Right atrium auricular region (tissue), 2 donors: ENCODE results near the gene ADPRHL1. TPM values are rescaled to one million over a fixed set of nuclear protein-coding genes. Genes with fewer than 3 reads are reported as not detected.

Experiments
- DNase-seq: peaks from one replicate; pipeline ENCODE4 v3.0.0-alpha.2; 2019; ENCODE audit warnings: low spot score
- H3K27ac ChIP-seq, 2 donors: fragments of 200-600 bp; sonication (generic); 1 replicate in 1 of 2; 2 replicates in 1 of 2; pipeline ENCODE4 v1.5.1; 2016 to 2019
- H3K27me3 ChIP-seq, 2 donors: fragments of 200-600 bp; sonication (generic); one replicate each; pipeline versions ENCODE4 v1.5.1 to v1.6.0; 2017 to 2019
- H3K36me3 ChIP-seq: fragments of 200-600 bp; sonication (generic); one replicate; pipeline ENCODE4 v1.5.1; 2016
- H3K4me1 ChIP-seq, 2 donors: fragments of 200-600 bp; sonication (generic); one replicate each; pipeline versions ENCODE4 v1.5.1 to v1.6.0; 2017 to 2019
- H3K4me3 ChIP-seq, 2 donors: fragments of 200-600 bp; sonication (generic); 1 replicate in 1 of 2; 2 replicates in 1 of 2; pipeline ENCODE4 v1.5.1; 2017 to 2019; ENCODE audit warnings: mild to moderate bottlenecking in 1 of 2, moderate library complexity in 1 of 2
- H3K9me3 ChIP-seq, 2 donors: fragments of 200-600 bp; sonication (generic); one replicate each; pipeline ENCODE4 v1.5.1; 2019
- total RNA-seq, 2 donors: library from RNA; depleted of rRNA; stranded (reverse); fragments of >200 nt; gene quantifications; one replicate each; pipeline ENCODE4 v1.1.0, GENCODE V29; 2016
- TF ChIP-seq, protein P1 (sequence below), 2 donors: fragments of 200-600 bp; sonication (generic); IDR thresholded peaks; one replicate each; pipeline ENCODE4 v1.5.1; 2019; ENCODE audit warnings: antibody characterized with exemption in 2 of 2

The ADPRHL1 gene
- 100 to 1,000 TPM; 222 to 329 TPM for total RNA-seq

DNA sequence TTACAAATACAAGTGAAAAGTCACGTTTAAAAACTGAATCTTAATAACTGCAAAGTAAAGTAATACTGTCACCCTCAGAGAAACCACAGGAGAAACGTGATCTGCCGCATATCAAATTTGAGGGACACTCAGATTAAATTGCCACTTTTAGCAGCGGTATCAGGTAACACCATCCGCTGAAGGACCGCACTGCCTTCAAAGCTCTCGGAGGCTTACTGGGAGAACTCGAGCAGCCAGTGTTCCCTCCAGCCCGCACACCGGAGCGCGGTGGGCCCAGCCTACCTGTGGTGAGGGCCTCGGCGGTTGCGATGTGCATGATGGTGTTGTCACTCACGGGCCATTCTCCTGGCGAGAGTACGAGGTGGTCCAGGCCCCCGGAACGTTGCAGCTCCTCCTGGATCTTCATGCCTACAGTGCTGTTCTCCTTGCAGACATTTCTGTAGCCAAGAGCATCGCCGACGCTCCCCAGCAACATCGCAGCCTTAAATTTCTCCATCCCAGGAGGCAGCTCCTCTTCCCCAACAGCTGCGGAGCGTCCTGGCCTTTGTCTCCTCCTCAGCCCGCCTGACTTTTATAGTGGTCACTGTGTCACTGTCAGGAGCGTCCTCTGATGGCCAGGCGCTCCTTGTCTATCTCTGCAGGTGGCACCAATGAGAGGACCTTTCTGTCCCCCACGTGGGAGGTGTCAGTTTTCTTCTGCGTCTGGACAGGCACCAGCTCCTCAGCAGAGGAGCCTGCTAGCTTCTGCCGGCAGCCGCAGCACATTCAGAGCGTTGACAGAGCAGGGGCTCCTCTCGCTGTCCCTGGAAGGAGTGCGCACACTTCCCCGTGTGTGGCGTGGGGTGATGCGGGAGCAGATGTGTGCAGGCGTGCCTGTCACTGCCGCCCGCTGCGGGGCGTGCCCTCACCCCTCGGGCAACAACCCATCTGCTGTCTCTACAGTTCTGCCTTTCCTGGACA, at the start of gene ADPRHL1:
TSS of gene ADPRHL1 (minus strand) at position 547 of the 960 bp plus-strand sequence. CDS start at position 496, 51 bp downstream.
- TF ChIP-seq, protein P1, sequence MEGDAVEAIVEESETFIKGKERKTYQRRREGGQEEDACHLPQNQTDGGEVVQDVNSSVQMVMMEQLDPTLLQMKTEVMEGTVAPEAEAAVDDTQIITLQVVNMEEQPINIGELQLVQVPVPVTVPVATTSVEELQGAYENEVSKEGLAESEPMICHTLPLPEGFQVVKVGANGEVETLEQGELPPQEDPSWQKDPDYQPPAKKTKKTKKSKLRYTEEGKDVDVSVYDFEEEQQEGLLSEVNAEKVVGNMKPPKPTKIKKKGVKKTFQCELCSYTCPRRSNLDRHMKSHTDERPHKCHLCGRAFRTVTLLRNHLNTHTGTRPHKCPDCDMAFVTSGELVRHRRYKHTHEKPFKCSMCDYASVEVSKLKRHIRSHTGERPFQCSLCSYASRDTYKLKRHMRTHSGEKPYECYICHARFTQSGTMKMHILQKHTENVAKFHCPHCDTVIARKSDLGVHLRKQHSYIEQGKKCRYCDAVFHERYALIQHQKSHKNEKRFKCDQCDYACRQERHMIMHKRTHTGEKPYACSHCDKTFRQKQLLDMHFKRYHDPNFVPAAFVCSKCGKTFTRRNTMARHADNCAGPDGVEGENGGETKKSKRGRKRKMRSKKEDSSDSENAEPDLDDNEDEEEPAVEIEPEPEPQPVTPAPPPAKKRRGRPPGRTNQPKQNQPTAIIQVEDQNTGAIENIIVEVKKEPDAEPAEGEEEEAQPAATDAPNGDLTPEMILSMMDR (IDR thresholded peaks at IDR 0.05): no peak
- H3K4me1 ChIP-seq: peaks cover 0 to 39% of the 10 kb centered on the region in 2 donors
- peaks cover 12% of the 10 kb centered on the region for H3K36me3 ChIP-seq
- no peaks in the 10 kb centered on the region for H3K9me3 ChIP-seq
- DNase-seq: peak; percentile 74
- H3K4me3 ChIP-seq: peak within 1 kb of the TSS; percentile 51 to 64
- H3K27ac ChIP-seq: peak within 1 kb of the TSS; percentile 85 to 94
- H3K27me3 ChIP-seq: no peaks in the 10 kb centered on the region

DNA sequence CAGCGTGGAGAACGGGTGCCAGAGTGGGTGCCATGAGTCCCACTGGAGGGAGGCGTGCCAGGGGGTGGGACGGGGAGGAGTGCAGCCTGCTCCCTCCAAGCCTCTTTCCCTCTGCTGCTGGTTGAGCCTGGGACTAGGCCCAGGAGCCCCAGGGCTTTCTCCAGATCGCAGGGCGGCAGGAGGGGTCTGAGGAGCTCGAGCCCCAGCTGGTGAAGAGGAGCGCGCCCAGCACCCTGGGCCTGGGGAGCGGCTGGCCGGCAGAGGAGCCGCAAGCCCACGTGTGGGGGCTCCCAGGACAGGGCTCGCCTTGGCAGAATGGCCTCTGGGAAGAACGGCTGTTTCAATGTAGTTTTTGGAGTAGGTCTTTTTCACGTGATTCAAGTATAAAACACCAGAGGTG, 49.4 kb upstream of the ADPRHL1 start:
- no peak overlapping the region for H3K27ac ChIP-seq
- H3K27me3 ChIP-seq: no peaks in the 10 kb centered on the region
- no peak for DNase-seq
- H3K4me3 ChIP-seq: no peak overlapping the region
- H3K4me1 ChIP-seq: peaks cover 0 to 6% of the 10 kb centered on the region in 2 donors
- TF ChIP-seq, protein P1 (IDR thresholded peaks at IDR 0.05): no peak
- no peaks in the 10 kb centered on the region for H3K9me3 ChIP-seq
- peaks cover 66% of the 10 kb centered on the region for H3K36me3 ChIP-seq

DNA sequence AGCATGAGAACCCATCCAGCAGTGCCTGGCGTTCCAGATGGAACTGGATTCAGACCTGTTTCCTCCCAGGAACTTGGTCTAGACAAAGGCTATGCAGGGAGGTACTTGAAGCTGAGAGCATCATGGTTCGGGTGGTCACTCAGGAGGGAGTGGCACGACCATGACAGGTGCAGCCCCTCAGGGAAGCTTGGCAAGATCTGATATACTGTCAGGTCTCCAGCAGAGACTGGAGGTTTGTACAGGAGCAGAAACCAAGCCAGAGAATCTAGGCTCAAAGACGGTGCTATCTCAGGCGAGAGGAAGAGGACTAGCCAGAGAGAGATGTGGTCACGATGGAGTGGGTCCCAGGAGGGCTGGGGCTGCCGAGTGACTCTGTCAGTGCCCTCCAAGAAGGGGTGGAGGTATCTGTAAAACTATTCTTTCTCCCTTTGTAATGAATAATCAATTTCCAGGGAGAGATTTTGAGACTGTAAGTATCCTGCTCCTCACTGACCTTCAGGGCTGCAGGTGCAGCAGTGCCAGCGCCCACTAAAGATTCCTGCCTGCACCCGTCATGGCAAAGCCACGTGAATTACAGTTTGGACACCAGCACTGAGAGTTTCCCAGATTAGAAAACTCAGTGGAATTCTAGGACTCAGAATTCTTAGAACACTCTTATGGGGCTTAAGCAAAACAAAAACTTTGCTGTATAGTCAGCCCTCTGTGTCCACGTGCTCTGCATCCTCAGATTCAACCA, 47.4 kb upstream of the ADPRHL1 start:
- TF ChIP-seq, protein P1 (IDR thresholded peaks at IDR 0.05): no peak
- peaks cover 86% of the 10 kb centered on the region for H3K36me3 ChIP-seq
- H3K4me1 ChIP-seq: peaks cover 0 to 12% of the 10 kb centered on the region in 2 donors
- H3K27me3 ChIP-seq: no peaks in the 10 kb centered on the region
- H3K4me3 ChIP-seq: no peak overlapping the region
- DNase-seq: no peak
- no peaks in the 10 kb centered on the region for H3K9me3 ChIP-seq
- H3K27ac ChIP-seq: peak overlapping the region in 1 of 2 donors; percentile 60

DNA sequence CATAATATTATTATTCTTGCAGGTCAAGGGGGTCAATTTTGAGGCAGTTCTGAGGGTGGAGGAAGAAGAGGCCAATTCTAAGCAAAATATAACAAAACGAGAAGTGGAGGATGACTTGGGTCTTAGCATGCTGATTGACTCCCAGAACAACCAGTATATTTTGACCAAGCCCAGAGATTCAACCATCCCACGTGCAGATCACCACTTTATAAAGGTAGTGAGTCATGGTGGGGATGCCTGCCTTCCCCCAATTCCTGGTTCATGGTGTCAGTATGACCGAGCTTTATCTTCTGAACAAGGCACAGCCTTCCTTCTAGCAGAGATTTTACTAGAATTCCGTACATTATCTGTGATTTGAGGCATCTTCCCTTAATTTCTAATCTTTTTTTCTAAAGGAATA, 46.6 kb upstream of the ADPRHL1 start:
- no peak for DNase-seq
- Histone ChIP-seq H3K4me1 (peaks cover 0 to 19% of the 10 kb centered on the region in 2 donors), H3K9me3 (no peaks in the 10 kb centered on the region), H3K27me3 (no peaks in the 10 kb centered on the region), H3K4me3 (no peak overlapping the region), H3K27ac (no peak overlapping the region), H3K36me3 (peaks cover 89% of the 10 kb centered on the region)
- TF ChIP-seq, protein P1 (IDR thresholded peaks at IDR 0.05): no peak

DNA sequence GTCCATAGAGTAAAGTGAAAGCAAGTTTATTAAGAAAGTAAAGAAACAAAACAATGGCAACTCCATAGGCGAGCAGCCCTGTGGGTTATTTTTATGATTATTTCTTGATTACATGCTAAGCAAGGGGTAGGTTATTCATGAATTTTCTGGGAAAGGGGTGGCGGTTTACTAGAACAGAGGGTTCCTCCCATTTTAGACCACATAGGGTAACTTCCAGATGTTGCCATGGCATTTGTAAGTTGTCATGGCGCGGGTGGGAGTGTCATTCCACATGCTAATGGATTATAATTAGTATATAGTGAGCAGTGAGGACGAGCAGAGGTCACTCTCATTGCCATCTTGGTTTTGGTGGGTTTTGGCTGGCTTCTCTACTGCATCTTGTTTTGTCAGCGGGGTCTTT, 45.6 kb upstream of the ADPRHL1 start:
- TF ChIP-seq, protein P1 (IDR thresholded peaks at IDR 0.05): no peak
- DNase-seq: no peak
- Histone ChIP-seq H3K36me3 (peaks cover 79% of the 10 kb centered on the region), H3K9me3 (no peaks in the 10 kb centered on the region), H3K4me1 (peaks cover 0 to 21% of the 10 kb centered on the region in 2 donors), H3K4me3 (no peak overlapping the region), H3K27me3 (no peaks in the 10 kb centered on the region), H3K27ac (no peak overlapping the region)
